ENCODE data around the gene TMEM164.
A peak's percentile ranks its signal among the peaks of the same experiment; 100 is the strongest.
"Not testable (repeated sequence)": the region's sequence is repeated elsewhere in the genome, so short reads cannot be mapped to it uniquely, and the experiment has no call there.

TMEM164 gene

GRCh38 chrX:110002300-110003166 lies at the start of gene TMEM164:
TSS of gene TMEM164 (plus strand) at chrX:110003114. CDS start at chrX:110003775, 661 bp downstream.
- peak; percentile 86 for DNase-seq

- DNase-seq = no peak
Measured at GRCh38 chrX:109954333-109954732, 48.6 kb upstream of the TMEM164 start.

- DNase-seq = no peak
Measured at GRCh38 chrX:109954955-109955354, 48.0 kb upstream of the TMEM164 start.

GRCh38 chrX:109958266-109958665 lies 44.6 kb upstream of the TMEM164 start:
- no peak for DNase-seq

GRCh38 chrX:109959356-109959871 lies 43.5 kb upstream of the TMEM164 start:
- DNase-seq = no peak

- DNase-seq = no peak
Measured at GRCh38 chrX:109964390-109964789, 38.5 kb upstream of the TMEM164 start.

- DNase-seq = no peak
Measured at GRCh38 chrX:109966246-109966645, 36.7 kb upstream of the TMEM164 start.

GRCh38 chrX:109967156-109967555 lies 35.8 kb upstream of the TMEM164 start:
- DNase-seq = no peak

- not testable (repeated sequence) for DNase-seq
Measured at GRCh38 chrX:109970841-109971240, 32.1 kb upstream of the TMEM164 start.

GRCh38 chrX:109974906-109975655 lies 27.8 kb upstream of the TMEM164 start:
- no peak for DNase-seq

- DNase-seq = not testable (repeated sequence)
Measured at GRCh38 chrX:109985210-109985609, 17.7 kb upstream of the TMEM164 start.

GRCh38 chrX:109987884-109988283 lies 15.0 kb upstream of the TMEM164 start:
- no peak for DNase-seq

GRCh38 chrX:109990582-109991276 lies 12.2 kb upstream of the TMEM164 start:
- DNase-seq = peak; percentile 11

- no peak for DNase-seq
Measured at GRCh38 chrX:109992203-109992602, 10.7 kb upstream of the TMEM164 start.

GRCh38 chrX:109995155-109995554 lies 7.8 kb upstream of the TMEM164 start:
- DNase-seq = no peak

GRCh38 chrX:109997786-109998452 lies 5.0 kb upstream of the TMEM164 start:
- no peak for DNase-seq

- no peak for DNase-seq
Measured at GRCh38 chrX:110000000-110000399, 2.9 kb upstream of the TMEM164 start.

GRCh38 chrX:110000847-110001713 lies 1.8 kb upstream of the TMEM164 start:
- DNase-seq = no peak

- no peak for DNase-seq
Measured at GRCh38 chrX:110001740-110002299, 1.1 kb upstream of the TMEM164 start.

GRCh38 chrX:110003167-110004156 lies 548 bp downstream of the TMEM164 start:
- peak; percentile 5 for DNase-seq

Data from CD4-positive, alpha-beta T cell treated with Interleukin-10 for 1 hour (primary cell).